Keratinocyte (primary cell): ENCODE results near the gene ARID5B. TPM values are rescaled to one million over a fixed set of nuclear protein-coding genes. Genes with fewer than 3 reads are reported as not detected.

Experiments used
- DNase-seq: peaks from one replicate; pipeline ENCODE4 v3.0.0-alpha.2; 2011; ENCODE audit warnings: low read depth, missing footprints, low spot score
- FAIRE-seq: peaks from 2 replicates; lab custom pipeline; 2011; peaks lifted over from hg19 to GRCh38; lab: Jason Lieb, UNC
- H2AFZ ChIP-seq: 2 replicates; pipeline ENCODE4 v1.6.0; 2012; ENCODE audit warnings: low read length, control low read depth, inconsistent platforms; ENCODE audit not compliant: control insufficient read depth
- H3K27ac ChIP-seq: 2 replicates; pipeline ENCODE4 v1.5.1; 2011; ENCODE audit warnings: low read length; ENCODE audit not compliant: control insufficient read depth, insufficient read depth
- H3K27me3 ChIP-seq: 3 replicates; pipeline ENCODE4 v1.6.0; 2011; ENCODE audit warnings: low read length; ENCODE audit not compliant: control insufficient read depth, insufficient read depth; ENCODE audit errors: extremely low read depth
- H3K36me3 ChIP-seq, 2 experiments: 2 replicates in 1 of 2; 3 replicates in 1 of 2; pipeline ENCODE4 v1.5.1; 2011; ENCODE audit warnings: low read length in 2 of 2, mild to moderate bottlenecking in 1 of 2; ENCODE audit not compliant: control insufficient read depth in 2 of 2, insufficient read depth in 2 of 2; ENCODE audit errors: extremely low read depth in 1 of 2
- H3K4me1 ChIP-seq: 3 replicates; pipeline ENCODE4 v1.5.1; 2011; ENCODE audit warnings: low read length; ENCODE audit not compliant: control insufficient read depth, insufficient read depth; ENCODE audit errors: extremely low read depth
- H3K4me2 ChIP-seq: 3 replicates; pipeline ENCODE4 v1.6.0; 2011; ENCODE audit warnings: low read depth, low read length; ENCODE audit not compliant: control insufficient read depth, insufficient read depth; ENCODE audit errors: extremely low read depth
- H3K4me3 ChIP-seq, 3 experiments: fragments of 200-600 bp in 1 of 3; sonication (generic) in 1 of 3; 2 replicates in 2 of 3; 3 replicates in 1 of 3; pipeline ENCODE4 v1.5.1; 2011 to 2016; ENCODE audit warnings: low read length in 3 of 3, mild to moderate bottlenecking in 3 of 3, control low read depth in 2 of 3, inconsistent platforms in 1 of 3, low read depth in 1 of 3, mixed read lengths in 1 of 3, mixed run types in 1 of 3, moderate library complexity in 1 of 3; ENCODE audit not compliant: control insufficient read depth in 2 of 3, insufficient read depth in 2 of 3; ENCODE audit errors: extremely low read depth in 1 of 3
- H3K79me2 ChIP-seq: 2 replicates; pipeline ENCODE4 v1.6.0; 2012; ENCODE audit warnings: low read length; ENCODE audit not compliant: control insufficient read depth, insufficient read depth
- H3K9ac ChIP-seq: 3 replicates; pipeline ENCODE4 v1.6.0; 2011; ENCODE audit warnings: low read length; ENCODE audit not compliant: control insufficient read depth, insufficient read depth; ENCODE audit errors: extremely low read depth
- H3K9me1 ChIP-seq: 3 replicates; pipeline ENCODE4 v1.6.0; 2011; ENCODE audit warnings: low read length; ENCODE audit not compliant: control insufficient read depth, insufficient read depth; ENCODE audit errors: extremely low read depth
- H3K9me3 ChIP-seq: 2 replicates; pipeline ENCODE4 v1.5.1; 2012; ENCODE audit warnings: low read depth, low read length; ENCODE audit not compliant: control insufficient read depth
- H4K20me1 ChIP-seq: 3 replicates; pipeline ENCODE4 v1.6.0; 2011; ENCODE audit warnings: low read length; ENCODE audit not compliant: control insufficient read depth, insufficient read depth; ENCODE audit errors: extremely low read depth
- EZH2 ChIP-seq: IDR thresholded peaks from one replicate; pipeline ENCODE4 v1.6.1; 2012; ENCODE audit warnings: inconsistent platforms, mild to moderate bottlenecking, low read length, moderate library complexity
- dilution Hi-C: fragments of 300-500 bp; cut with MboI; formaldehyde crosslinking; loops from one replicate; pipeline ENCODE4 v1.7.0; 2020; ENCODE audit warnings: low sequenced_read_pairs; ENCODE audit not compliant: extremely low pct_ligation_motif_present
- polyA plus RNA-seq, 5 experiments: library from polyadenylated mRNA; depleted of rRNA in 3 of 5; stranded (reverse) in 3 of 5; stranded (forward) in 1 of 5; unstranded in 1 of 5; fragments of >200 nt; gene quantifications; 1 replicate in 1 of 5; 2 replicates in 3 of 5; 3 replicates in 1 of 5; pipeline versions ENCODE4 v1.2.1 to v1.2.3, GENCODE V29; 2011 to 2012; ENCODE audit warnings: missing spikeins in 2 of 5, low read depth in 1 of 5, low replicate concordance in 1 of 5
- TF ChIP-seq, protein P1 (sequence below), 3 experiments: IDR thresholded peaks in 1 of 3; conservative IDR thresholded peaks in 1 of 3; optimal IDR thresholded peaks in 1 of 3; 2 replicates in 2 of 3; 3 replicates in 1 of 3; pipeline versions ENCODE3 to v1.5.1; 2011; ENCODE audit warnings: low read length in 3 of 3, mild to moderate bottlenecking in 3 of 3, moderate library complexity in 2 of 3, control low read depth in 1 of 3, inconsistent platforms in 1 of 3; ENCODE audit not compliant: insufficient read depth in 2 of 3; ENCODE audit errors: extremely low read depth in 1 of 3

Gene ARID5B
- polyA plus RNA-seq, 1 donor (not counting 4 experiments of a cell fraction or from before 2014, with no cell fraction given): 7.0 TPM

DNA sequence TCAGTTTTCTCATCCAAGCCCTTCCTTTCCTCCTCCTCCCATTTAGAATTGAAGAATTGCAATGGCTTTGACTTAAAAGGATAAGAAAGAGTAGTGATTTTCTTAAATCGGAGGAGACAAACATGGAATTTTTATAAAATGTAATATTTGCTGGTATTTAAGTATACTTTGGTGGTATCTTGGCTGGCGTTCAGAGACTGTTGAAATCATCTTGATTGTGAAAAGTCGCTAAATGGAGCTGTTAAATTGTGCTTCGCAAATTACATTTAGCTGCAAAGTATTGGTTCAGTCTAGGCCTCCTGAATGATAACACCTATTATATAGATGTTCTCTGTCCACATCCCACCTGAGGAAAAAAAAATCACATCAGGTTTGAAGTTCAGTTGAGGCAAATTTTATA is 81.8 kb downstream of the ARID5B start:
- H3K4me2 ChIP-seq: no peak overlapping the region
- no peaks in the 10 kb centered on the region for H4K20me1 ChIP-seq
- no peaks in the 10 kb centered on the region for H3K9me3 ChIP-seq
- H3K27ac ChIP-seq: no peak overlapping the region
- peaks cover 5% of the 10 kb centered on the region for H3K79me2 ChIP-seq
- H3K4me3 ChIP-seq: no peak overlapping the region
- H3K9me1 ChIP-seq: no peaks in the 10 kb centered on the region
- no peaks in the 10 kb centered on the region for H3K27me3 ChIP-seq
- H3K36me3 ChIP-seq: peaks cover 0 to 3% of the 10 kb centered on the region in 2 experiments
- no peak for FAIRE-seq
- peaks cover 3% of the 10 kb centered on the region for H3K4me1 ChIP-seq
- H3K9ac ChIP-seq: no peak overlapping the region
- TF ChIP-seq, protein P1, sequence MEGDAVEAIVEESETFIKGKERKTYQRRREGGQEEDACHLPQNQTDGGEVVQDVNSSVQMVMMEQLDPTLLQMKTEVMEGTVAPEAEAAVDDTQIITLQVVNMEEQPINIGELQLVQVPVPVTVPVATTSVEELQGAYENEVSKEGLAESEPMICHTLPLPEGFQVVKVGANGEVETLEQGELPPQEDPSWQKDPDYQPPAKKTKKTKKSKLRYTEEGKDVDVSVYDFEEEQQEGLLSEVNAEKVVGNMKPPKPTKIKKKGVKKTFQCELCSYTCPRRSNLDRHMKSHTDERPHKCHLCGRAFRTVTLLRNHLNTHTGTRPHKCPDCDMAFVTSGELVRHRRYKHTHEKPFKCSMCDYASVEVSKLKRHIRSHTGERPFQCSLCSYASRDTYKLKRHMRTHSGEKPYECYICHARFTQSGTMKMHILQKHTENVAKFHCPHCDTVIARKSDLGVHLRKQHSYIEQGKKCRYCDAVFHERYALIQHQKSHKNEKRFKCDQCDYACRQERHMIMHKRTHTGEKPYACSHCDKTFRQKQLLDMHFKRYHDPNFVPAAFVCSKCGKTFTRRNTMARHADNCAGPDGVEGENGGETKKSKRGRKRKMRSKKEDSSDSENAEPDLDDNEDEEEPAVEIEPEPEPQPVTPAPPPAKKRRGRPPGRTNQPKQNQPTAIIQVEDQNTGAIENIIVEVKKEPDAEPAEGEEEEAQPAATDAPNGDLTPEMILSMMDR (optimal IDR thresholded peaks at IDR 0.05 in 1 of 3, IDR thresholded peaks at IDR 0.05 in 1 of 3, conservative IDR thresholded peaks at IDR 0.05 in 1 of 3; ENCODE audit: extremely low read depth in 1 of 3, insufficient read depth in 2 of 3, low read length in 3 of 3): no peak
- TF ChIP-seq EZH2: no peak
- DNase-seq: no peak
- H2AFZ ChIP-seq: no peak overlapping the region
- dilution Hi-C loops: no loop called here

DNA sequence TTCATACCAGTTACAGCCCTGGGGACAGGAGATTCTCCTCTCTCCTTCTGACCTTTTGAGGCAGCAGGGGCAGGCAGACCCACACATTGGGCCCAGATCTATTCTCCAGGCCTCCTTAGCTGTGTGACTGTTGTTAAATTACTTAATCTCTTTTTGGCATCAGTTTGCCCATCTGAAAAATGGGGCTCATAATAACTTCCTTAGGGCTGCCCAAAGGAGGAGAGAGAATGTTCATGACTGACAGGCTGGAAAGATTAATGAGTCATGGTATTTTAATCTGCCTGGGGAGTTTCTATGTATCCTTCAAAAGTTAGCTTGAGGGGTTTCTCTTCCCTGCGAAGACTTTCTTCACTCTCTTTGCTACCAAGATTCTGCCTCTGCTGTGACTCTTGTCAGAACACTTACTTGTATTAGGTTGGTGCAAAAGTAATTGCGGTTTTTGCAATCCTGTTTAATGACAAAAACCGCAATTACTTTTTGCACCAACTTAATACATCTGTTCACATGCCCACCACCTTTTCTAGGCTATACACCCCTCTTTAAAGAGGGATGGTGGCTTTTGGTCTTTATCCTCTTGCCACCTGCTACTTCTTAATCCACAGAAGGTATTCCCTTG is 83.4 kb downstream of the ARID5B start:
- H2AFZ ChIP-seq: no peak overlapping the region
- no peaks in the 10 kb centered on the region for H4K20me1 ChIP-seq
- H3K36me3 ChIP-seq: no peaks in the 10 kb centered on the region
- no peak for TF ChIP-seq EZH2
- TF ChIP-seq, protein P1 (optimal IDR thresholded peaks at IDR 0.05 in 1 of 3, IDR thresholded peaks at IDR 0.05 in 1 of 3, conservative IDR thresholded peaks at IDR 0.05 in 1 of 3; ENCODE audit: extremely low read depth in 1 of 3, insufficient read depth in 2 of 3, low read length in 3 of 3): no peak
- H3K79me2 ChIP-seq: peaks cover 2% of the 10 kb centered on the region
- no peak overlapping the region for H3K27ac ChIP-seq
- DNase-seq (no peak), FAIRE-seq (no peak)
- dilution Hi-C loops: no loop called here
- no peak overlapping the region for H3K4me2 ChIP-seq
- H3K9ac ChIP-seq: no peak overlapping the region
- H3K4me3 ChIP-seq: no peak overlapping the region
- no peaks in the 10 kb centered on the region for H3K9me1 ChIP-seq
- H3K4me1 ChIP-seq: peaks cover 3% of the 10 kb centered on the region
- H3K27me3 ChIP-seq: no peaks in the 10 kb centered on the region
- H3K9me3 ChIP-seq: no peaks in the 10 kb centered on the region
